Parathyroid adenoma (tissue), 2 donors: Measurements from ENCODE around the gene NCAN.
"Not testable (repeated sequence)": the region's sequence is repeated elsewhere in the genome, so short reads cannot be mapped to it uniquely, and the experiment has no call there.

ENCODE experiments used
- H2AFZ ChIP-seq: fragments of 300-600 bp; sonication (generic); one replicate; pipeline ENCODE4 v1.7.0; 2017; ENCODE audit warnings: antibody characterized with exemption, mild to moderate bottlenecking
- H3K27ac ChIP-seq: fragments of 300-600 bp; sonication (generic); one replicate; pipeline ENCODE4 v1.7.0; 2017
- H3K27me3 ChIP-seq: fragments of 300-600 bp; sonication (generic); one replicate; pipeline ENCODE4 v1.7.0; 2017; ENCODE audit warnings: low read length; ENCODE audit not compliant: control insufficient read depth, insufficient read depth
- H3K36me3 ChIP-seq: fragments of 300-600 bp; sonication (generic); one replicate; pipeline ENCODE4 v1.7.0; 2017; ENCODE audit warnings: low read length; ENCODE audit not compliant: control insufficient read depth, insufficient read depth
- H3K4me1 ChIP-seq: fragments of 300-600 bp; sonication (generic); one replicate; pipeline ENCODE4 v1.7.0; 2017; ENCODE audit warnings: control low read depth
- H3K4me2 ChIP-seq: fragments of 300-600 bp; sonication (generic); one replicate; pipeline ENCODE4 v1.7.0; 2017; ENCODE audit warnings: low read length
- H3K4me3 ChIP-seq: fragments of 300-600 bp; sonication (generic); one replicate; pipeline ENCODE4 v1.7.0; 2017; ENCODE audit warnings: low read depth, low read length
- H3K79me2 ChIP-seq: fragments of 300-600 bp; sonication (generic); one replicate; pipeline ENCODE4 v1.7.0; 2017; ENCODE audit warnings: control low read depth
- H3K9ac ChIP-seq: fragments of 300-600 bp; sonication (generic); one replicate; pipeline ENCODE4 v1.7.0; 2017; ENCODE audit warnings: mild to moderate bottlenecking
- H3K9me3 ChIP-seq: fragments of 300-600 bp; sonication (generic); one replicate; pipeline ENCODE4 v1.7.0; 2017; ENCODE audit warnings: low read length; ENCODE audit not compliant: control insufficient read depth
- CTCF ChIP-seq: fragments of 300-600 bp; sonication (generic); IDR thresholded peaks from one replicate; pipeline ENCODE4 v1.7.0; 2017; ENCODE audit warnings: antibody characterized with exemption, mild to moderate bottlenecking
- donor health status: primary hyperparathyroidism.

NCAN gene

GRCh38 chr19:19250196-19250801 is 38.5 kb downstream of the NCAN start:
- TF ChIP-seq CTCF = no peak
- no peak overlapping the region for H3K9ac ChIP-seq
- H3K79me2 ChIP-seq = no peaks in the 10 kb centered on the region
- H2AFZ ChIP-seq = no peak overlapping the region
- H3K4me2 ChIP-seq = no peak overlapping the region
- H3K9me3 ChIP-seq = no peaks in the 10 kb centered on the region
- H3K27ac ChIP-seq = no peak overlapping the region
- H3K36me3 ChIP-seq = no peaks in the 10 kb centered on the region
- no peak overlapping the region for H3K4me3 ChIP-seq
- no peaks in the 10 kb centered on the region for H3K27me3 ChIP-seq
- no peaks in the 10 kb centered on the region for H3K4me1 ChIP-seq

- H3K9me3 ChIP-seq, H2AFZ ChIP-seq, H3K4me2 ChIP-seq, H3K4me1 ChIP-seq, H3K27ac ChIP-seq, H3K27me3 ChIP-seq, H3K9ac ChIP-seq, H3K4me3 ChIP-seq, H3K79me2 ChIP-seq, H3K36me3 ChIP-seq: not testable (repeated sequence)
Measured at GRCh38 chr19:19253409-19253808, 41.7 kb downstream of the NCAN start.

DNA sequence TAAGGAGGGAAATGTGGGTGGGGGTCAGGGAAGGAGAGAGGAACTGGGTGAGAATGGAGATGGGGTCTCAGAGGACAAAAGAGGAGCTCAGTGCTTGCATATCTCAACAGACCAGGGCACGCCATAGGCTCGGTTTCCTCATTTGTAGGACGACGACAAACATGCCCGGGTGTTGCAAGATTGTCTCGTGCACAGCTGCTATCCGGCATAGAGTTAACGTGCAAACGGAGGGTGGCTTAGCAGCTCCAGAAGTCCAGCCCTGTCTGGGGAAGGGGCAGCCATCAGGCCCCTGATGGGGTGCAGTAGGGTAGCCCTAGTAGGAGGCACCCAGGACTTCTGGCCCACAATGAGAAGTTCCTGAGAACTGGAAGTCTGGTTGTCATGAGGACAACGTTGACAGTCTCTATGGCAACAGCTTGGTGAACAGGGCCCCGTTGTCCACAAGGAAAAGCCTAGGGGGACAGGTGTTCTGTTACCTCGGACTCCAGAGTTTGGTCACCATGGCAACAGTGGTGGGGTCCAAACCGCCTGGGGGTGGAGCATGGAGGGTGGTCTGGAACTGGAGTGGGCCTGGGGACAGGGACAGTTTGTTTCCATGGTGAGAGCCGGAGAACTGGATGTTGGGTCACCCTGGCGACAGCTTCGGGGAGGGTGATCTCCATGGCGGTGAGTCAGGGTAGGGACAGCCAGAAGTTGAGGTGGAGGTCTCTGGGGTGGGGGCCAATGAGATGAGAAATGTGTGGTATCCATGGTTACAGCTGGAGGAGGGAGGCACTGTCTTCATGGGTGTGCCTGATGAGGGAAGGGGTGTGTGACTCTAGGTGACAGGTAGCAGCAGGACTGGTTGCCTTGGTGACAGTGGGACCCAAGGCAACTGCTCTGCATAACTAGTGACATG is 44.6 kb downstream of the NCAN start:
- no peaks in the 10 kb centered on the region for H3K79me2 ChIP-seq
- no peak overlapping the region for H2AFZ ChIP-seq
- H3K27ac ChIP-seq = no peak overlapping the region
- H3K4me1 ChIP-seq = no peaks in the 10 kb centered on the region
- no peaks in the 10 kb centered on the region for H3K27me3 ChIP-seq
- H3K4me3 ChIP-seq = no peak overlapping the region
- no peak overlapping the region for H3K9ac ChIP-seq
- no peaks in the 10 kb centered on the region for H3K9me3 ChIP-seq
- H3K36me3 ChIP-seq = no peaks in the 10 kb centered on the region
- TF ChIP-seq CTCF = no peak
- H3K4me2 ChIP-seq = no peak overlapping the region

DNA sequence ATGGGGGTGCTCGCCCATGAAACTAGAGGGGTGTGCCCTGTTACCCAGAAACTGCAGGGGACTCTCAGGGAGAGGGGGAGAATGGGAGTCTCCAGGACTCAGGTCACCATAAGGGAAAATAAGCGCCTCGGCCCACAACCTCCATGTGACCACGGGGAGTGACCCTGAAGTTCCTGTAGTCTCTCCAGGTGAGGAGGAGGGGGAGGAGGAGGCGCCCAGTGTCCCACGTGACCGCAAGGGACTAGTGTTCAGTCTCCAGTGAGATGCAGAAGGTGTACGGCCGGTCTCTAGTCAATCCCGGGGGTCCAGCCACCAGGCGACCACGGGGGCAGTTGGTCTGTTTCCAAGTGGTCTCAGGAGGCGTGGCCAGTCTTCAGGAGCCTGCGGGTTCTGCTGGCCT is 45.4 kb downstream of the NCAN start:
- Histone ChIP-seq H2AFZ (no peak overlapping the region), H3K4me3 (no peak overlapping the region), H3K9me3 (no peaks in the 10 kb centered on the region), H3K4me2 (no peak overlapping the region), H3K9ac (no peak overlapping the region), H3K79me2 (no peaks in the 10 kb centered on the region), H3K36me3 (no peaks in the 10 kb centered on the region), H3K27ac (no peak overlapping the region), H3K27me3 (peaks cover 3% of the 10 kb centered on the region), H3K4me1 (no peaks in the 10 kb centered on the region)
- TF ChIP-seq CTCF = no peak

DNA sequence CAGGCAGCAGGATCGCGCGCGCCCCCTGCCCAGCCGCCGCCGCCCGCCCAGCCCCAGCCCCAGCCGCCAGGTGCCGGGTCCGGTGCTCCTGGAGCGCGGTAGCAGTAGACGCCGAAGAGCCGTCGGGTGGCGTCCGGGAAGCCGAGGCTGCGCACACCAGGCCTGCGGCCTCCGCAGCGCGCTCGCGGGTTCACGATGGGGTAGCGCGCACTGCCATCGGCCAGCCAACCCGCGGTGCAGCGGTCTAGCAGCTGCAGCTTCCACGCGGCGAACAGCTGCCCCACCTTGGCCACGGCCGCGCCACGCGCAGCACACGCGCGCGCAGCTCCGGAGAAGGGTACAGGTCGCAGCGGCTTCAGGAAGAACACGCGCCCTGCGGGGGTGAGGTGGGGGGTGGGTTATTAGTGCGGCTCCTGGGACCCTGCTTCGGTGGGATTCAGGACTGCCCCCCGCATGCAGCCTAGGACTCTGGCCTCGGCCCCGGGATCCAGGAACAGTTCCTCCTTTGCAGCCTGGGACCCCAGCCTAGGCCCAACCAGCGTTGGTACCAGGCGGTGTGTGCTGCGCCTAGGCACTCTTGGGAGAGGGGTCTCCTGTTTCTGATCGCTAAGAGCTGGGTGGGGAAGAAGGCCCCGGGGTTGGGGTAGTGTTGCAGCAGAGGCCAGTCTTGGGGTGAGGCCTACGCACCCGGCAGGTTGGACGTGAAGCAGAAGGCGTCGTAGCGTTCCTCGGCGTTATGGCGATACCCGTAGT is 46.3 kb downstream of the NCAN start:
- TF ChIP-seq CTCF = no peak
- H3K4me2 ChIP-seq = no peak overlapping the region
- H3K27ac ChIP-seq = no peak overlapping the region
- H3K79me2 ChIP-seq = no peaks in the 10 kb centered on the region
- H3K9ac ChIP-seq = no peak overlapping the region
- no peaks in the 10 kb centered on the region for H3K9me3 ChIP-seq
- H3K27me3 ChIP-seq = peaks cover 5% of the 10 kb centered on the region
- H3K4me3 ChIP-seq = no peak overlapping the region
- no peak overlapping the region for H2AFZ ChIP-seq
- no peaks in the 10 kb centered on the region for H3K4me1 ChIP-seq
- H3K36me3 ChIP-seq = no peaks in the 10 kb centered on the region
